ENCODE measurements around the gene TUBGCP6.

Gene TUBGCP6

DNA sequence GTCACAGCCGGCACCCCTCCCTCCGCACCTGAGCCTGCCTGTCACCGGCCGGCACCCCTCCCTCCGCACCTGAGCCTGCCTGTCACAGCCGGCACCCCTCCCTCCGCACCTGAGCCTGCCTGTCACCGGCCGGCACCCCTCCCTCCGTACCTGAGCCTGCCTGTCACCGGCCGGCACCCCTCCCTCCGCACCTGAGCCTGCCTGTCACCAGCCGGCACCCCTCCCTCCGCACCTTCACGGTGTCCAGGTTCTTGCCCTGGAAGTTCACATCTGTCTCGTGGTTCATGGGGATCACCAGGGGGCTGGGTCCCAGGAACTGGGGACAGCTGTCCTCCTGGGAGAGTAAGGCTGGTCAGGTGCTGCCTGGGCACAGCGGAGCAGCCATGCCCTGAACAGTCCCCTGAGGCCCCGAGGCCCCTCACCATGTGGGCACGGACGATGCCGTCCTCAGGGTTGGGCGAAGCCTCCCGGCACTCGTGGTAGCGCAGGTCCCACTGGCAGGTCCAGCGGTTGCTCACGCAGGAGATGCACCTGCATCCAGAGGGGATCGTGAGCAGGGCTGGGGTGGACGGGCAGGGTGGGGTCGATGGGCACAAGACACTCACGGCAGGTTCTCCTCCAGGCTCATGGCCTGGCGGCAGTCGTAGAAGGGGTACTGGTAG is 40.9 kb upstream of the TUBGCP6 start:
- Histone ChIP-seq H3K27me3 (ENCODE audit: control insufficient read depth in 1 of 2, insufficient read depth in 2 of 2, low read length in 2 of 2) (no peaks in the 10 kb centered on the region), H3K27ac (ENCODE audit: low read depth, low read length) (no peak overlapping the region), H3K9me3 (ENCODE audit: low read length) (no peaks in the 10 kb centered on the region), H3K9ac (ENCODE audit: low read length) (no peak overlapping the region), H3K36me3 (ENCODE audit: insufficient read depth, low read length) (peaks cover 60% of the 10 kb centered on the region), H3K4me3 (ENCODE audit: low read depth in 1 of 2, low read length in 2 of 2) (no peak overlapping the region), H3K4me1 (ENCODE audit: insufficient read depth, low read length) (no peaks in the 10 kb centered on the region)

DNA sequence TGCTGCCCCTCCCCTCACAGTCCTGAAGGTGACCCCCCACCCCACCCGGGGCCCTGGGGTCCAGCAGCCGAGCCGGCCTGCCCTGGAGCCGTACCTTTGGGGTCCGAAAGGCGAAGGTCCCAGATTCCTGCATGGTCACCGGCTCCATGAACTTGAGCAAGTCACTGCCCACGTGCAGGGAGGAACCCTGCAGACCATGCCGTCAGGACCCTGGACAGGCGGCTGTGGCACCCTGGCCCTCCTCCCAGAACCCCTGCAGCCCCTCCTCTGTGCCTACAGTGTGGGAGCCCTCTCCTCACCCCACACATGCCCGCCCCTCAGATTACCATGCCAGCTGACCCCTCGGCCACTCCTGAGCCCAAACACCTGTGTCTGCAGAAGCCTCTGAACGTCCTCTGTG is 39.7 kb upstream of the TUBGCP6 start:
- Histone ChIP-seq H3K4me1 (ENCODE audit: insufficient read depth, low read length) (no peaks in the 10 kb centered on the region), H3K36me3 (ENCODE audit: insufficient read depth, low read length) (peaks cover 61% of the 10 kb centered on the region), H3K9ac (ENCODE audit: low read length) (no peak overlapping the region), H3K4me3 (ENCODE audit: low read depth in 1 of 2, low read length in 2 of 2) (no peak overlapping the region), H3K27ac (ENCODE audit: low read depth, low read length) (no peak overlapping the region), H3K9me3 (ENCODE audit: low read length) (no peaks in the 10 kb centered on the region), H3K27me3 (ENCODE audit: control insufficient read depth in 1 of 2, insufficient read depth in 2 of 2, low read length in 2 of 2) (no peaks in the 10 kb centered on the region)

- Histone ChIP-seq H3K27ac (ENCODE audit: low read depth, low read length) (no peak overlapping the region), H3K4me3 (ENCODE audit: low read depth in 1 of 2, low read length in 2 of 2) (no peak overlapping the region)
Observed at GRCh38 chr22:50283821-50284220, 39.0 kb upstream of the TUBGCP6 start.

DNA sequence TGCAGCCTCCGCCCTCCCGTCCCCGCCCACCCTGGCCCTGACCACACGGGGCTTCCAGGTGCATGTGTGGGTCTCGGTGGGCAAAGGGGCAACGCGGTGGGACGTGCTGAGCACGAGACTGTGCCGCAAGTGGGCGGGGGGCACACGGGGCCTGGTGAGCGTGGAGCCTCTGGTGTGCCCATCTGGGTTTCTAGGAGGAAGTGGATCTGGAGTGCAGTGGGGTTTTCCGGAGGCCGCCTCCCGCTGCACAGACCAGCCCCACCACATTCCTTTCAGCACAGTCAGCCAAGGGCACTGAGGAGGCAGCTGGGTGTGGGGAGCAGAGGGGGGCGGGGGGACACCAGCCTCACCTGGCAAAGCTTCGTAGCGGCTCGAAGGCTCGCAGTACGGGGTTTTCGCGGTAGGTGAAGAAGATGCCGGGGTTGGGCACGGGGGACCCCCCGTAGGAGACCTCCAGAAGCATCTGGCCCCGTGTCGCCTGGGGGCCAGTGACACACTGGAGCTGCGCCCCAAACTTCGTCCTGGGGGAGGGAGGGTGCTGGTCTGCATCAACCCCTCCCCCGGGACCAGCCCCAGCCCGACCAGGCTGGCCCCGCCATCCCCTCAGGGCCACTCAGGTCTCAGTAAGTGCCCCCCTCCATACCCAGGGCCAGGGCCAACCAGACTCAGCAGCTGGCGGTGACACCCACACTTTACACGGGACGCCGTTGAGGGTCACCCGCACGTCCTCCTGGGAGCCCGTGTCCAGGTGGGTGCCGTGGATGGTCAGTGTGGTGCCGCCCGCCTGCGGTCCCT is 37.7 kb upstream of the TUBGCP6 start:
- Histone ChIP-seq H3K36me3 (ENCODE audit: insufficient read depth, low read length) (peaks cover 64% of the 10 kb centered on the region), H3K4me1 (ENCODE audit: insufficient read depth, low read length) (no peaks in the 10 kb centered on the region), H3K4me3 (ENCODE audit: low read depth in 1 of 2, low read length in 2 of 2) (no peak overlapping the region), H3K9me3 (ENCODE audit: low read length) (no peaks in the 10 kb centered on the region), H3K27ac (ENCODE audit: low read depth, low read length) (peak overlapping the region; percentile 49), H3K27me3 (ENCODE audit: control insufficient read depth in 1 of 2, insufficient read depth in 2 of 2, low read length in 2 of 2) (no peaks in the 10 kb centered on the region), H3K9ac (ENCODE audit: low read length) (no peak overlapping the region)

More at GRCh38 chr22:50283821-50284220, 39.0 kb upstream of the TUBGCP6 start:
- peaks cover 61% of the 10 kb centered on the region for H3K36me3 ChIP-seq (ENCODE audit: insufficient read depth, low read length)
- no peaks in the 10 kb centered on the region for H3K9me3 ChIP-seq (ENCODE audit: low read length)
- no peak overlapping the region for H3K9ac ChIP-seq (ENCODE audit: low read length)
- H3K27me3 ChIP-seq (ENCODE audit: control insufficient read depth in 1 of 2, insufficient read depth in 2 of 2, low read length in 2 of 2), result no peaks in the 10 kb centered on the region
- H3K4me1 ChIP-seq (ENCODE audit: insufficient read depth, low read length), result no peaks in the 10 kb centered on the region

GRCh38 chr22:50281957-50282356 is 37.1 kb upstream of the TUBGCP6 start:
- H3K4me1 ChIP-seq (ENCODE audit: insufficient read depth, low read length), result no peaks in the 10 kb centered on the region
- no peak overlapping the region for H3K27ac ChIP-seq (ENCODE audit: low read depth, low read length)
- H3K36me3 ChIP-seq (ENCODE audit: insufficient read depth, low read length), result peaks cover 61% of the 10 kb centered on the region
- H3K9ac ChIP-seq (ENCODE audit: low read length), result no peak overlapping the region
- H3K4me3 ChIP-seq (ENCODE audit: low read depth in 1 of 2, low read length in 2 of 2), result no peak overlapping the region
- no peaks in the 10 kb centered on the region for H3K9me3 ChIP-seq (ENCODE audit: low read length)
- H3K27me3 ChIP-seq (ENCODE audit: control insufficient read depth in 1 of 2, insufficient read depth in 2 of 2, low read length in 2 of 2), result no peaks in the 10 kb centered on the region

DNA sequence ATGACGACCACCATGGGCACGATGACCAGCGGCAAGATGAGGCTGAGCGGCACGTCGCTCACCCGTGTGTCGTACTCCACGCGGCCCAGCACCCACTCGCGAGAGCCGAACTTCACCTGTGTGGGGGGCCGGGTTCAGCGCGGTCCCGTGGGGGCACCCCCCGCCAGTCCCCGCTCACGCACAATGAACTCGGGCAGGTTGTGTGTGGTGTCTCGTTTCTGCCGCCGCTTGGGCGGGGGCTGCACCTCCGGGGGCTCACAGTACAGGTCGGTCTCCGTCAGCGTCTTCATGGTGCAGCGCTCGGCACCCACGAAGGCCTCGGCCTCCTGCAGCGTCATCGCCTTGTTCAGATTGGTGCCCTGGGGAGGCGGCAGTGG is 36.5 kb upstream of the TUBGCP6 start:
- H3K4me3 ChIP-seq (ENCODE audit: low read depth in 1 of 2, low read length in 2 of 2), result no peak overlapping the region
- H3K27me3 ChIP-seq (ENCODE audit: control insufficient read depth in 1 of 2, insufficient read depth in 2 of 2, low read length in 2 of 2), result no peaks in the 10 kb centered on the region
- peaks cover 60% of the 10 kb centered on the region for H3K36me3 ChIP-seq (ENCODE audit: insufficient read depth, low read length)
- H3K27ac ChIP-seq (ENCODE audit: low read depth, low read length), result no peak overlapping the region
- H3K9ac ChIP-seq (ENCODE audit: low read length), result no peak overlapping the region
- H3K9me3 ChIP-seq (ENCODE audit: low read length), result no peaks in the 10 kb centered on the region
- H3K4me1 ChIP-seq (ENCODE audit: insufficient read depth, low read length), result no peaks in the 10 kb centered on the region

GRCh38 chr22:50280708-50281383 is 36.0 kb upstream of the TUBGCP6 start:
- Histone ChIP-seq H3K9ac (ENCODE audit: low read length) (no peak overlapping the region), H3K36me3 (ENCODE audit: insufficient read depth, low read length) (peaks cover 58% of the 10 kb centered on the region), H3K4me1 (ENCODE audit: insufficient read depth, low read length) (no peaks in the 10 kb centered on the region), H3K27me3 (ENCODE audit: control insufficient read depth in 1 of 2, insufficient read depth in 2 of 2, low read length in 2 of 2) (no peaks in the 10 kb centered on the region), H3K27ac (ENCODE audit: low read depth, low read length) (no peak overlapping the region), H3K4me3 (ENCODE audit: low read depth in 1 of 2, low read length in 2 of 2) (no peak overlapping the region), H3K9me3 (ENCODE audit: low read length) (no peaks in the 10 kb centered on the region)

GRCh38 chr22:50280022-50280707 is 35.3 kb upstream of the TUBGCP6 start:
- no peak overlapping the region for H3K9ac ChIP-seq (ENCODE audit: low read length)
- H3K4me1 ChIP-seq (ENCODE audit: insufficient read depth, low read length), result no peaks in the 10 kb centered on the region
- no peaks in the 10 kb centered on the region for H3K27me3 ChIP-seq (ENCODE audit: control insufficient read depth in 1 of 2, insufficient read depth in 2 of 2, low read length in 2 of 2)
- no peak overlapping the region for H3K27ac ChIP-seq (ENCODE audit: low read depth, low read length)
- H3K9me3 ChIP-seq (ENCODE audit: low read length), result no peaks in the 10 kb centered on the region
- H3K4me3 ChIP-seq (ENCODE audit: low read depth in 1 of 2, low read length in 2 of 2), result no peak overlapping the region
- H3K36me3 ChIP-seq (ENCODE audit: insufficient read depth, low read length), result peaks cover 59% of the 10 kb centered on the region

DNA sequence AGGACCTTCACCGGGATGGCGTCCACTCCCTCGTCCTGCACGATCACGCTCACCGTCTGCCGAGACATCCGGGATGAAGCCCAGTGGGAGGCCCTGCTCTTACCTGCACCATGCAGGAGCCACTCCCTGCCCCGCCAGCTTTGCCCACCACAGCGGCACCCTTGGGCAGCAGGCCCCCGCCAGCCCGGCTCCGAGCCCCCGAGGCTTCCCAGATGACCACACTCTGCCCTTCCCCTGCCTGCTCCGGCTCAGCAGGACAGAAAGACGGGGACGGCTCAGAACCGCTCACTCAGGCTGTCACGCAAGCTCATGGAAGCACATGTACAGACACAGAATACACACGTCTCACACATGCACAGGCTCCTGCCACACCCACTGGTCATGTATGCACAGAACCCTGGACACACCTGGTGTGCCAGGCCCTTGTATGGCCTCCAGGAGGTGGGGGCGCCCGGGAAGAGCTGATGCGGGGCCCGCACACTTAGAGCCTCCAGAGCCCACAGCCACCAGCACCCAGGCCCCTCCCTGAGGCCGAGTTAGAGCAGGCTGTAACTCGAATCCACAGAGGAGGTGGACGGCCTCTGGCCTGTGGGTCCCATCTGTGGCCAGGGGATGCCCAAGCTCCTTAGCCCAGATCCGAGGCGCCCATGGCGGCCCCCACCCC is 34.3 kb upstream of the TUBGCP6 start:
- H3K36me3 ChIP-seq (ENCODE audit: insufficient read depth, low read length), result peaks cover 55% of the 10 kb centered on the region
- no peak overlapping the region for H3K9ac ChIP-seq (ENCODE audit: low read length)
- no peak overlapping the region for H3K4me3 ChIP-seq (ENCODE audit: low read depth in 1 of 2, low read length in 2 of 2)
- no peak overlapping the region for H3K27ac ChIP-seq (ENCODE audit: low read depth, low read length)
- H3K9me3 ChIP-seq (ENCODE audit: low read length), result no peaks in the 10 kb centered on the region
- H3K4me1 ChIP-seq (ENCODE audit: insufficient read depth, low read length), result no peaks in the 10 kb centered on the region
- H3K27me3 ChIP-seq (ENCODE audit: control insufficient read depth in 1 of 2, insufficient read depth in 2 of 2, low read length in 2 of 2), result no peaks in the 10 kb centered on the region

- no peak overlapping the region for H3K4me3 ChIP-seq (ENCODE audit: low read depth in 1 of 2, low read length in 2 of 2)
- no peaks in the 10 kb centered on the region for H3K4me1 ChIP-seq (ENCODE audit: insufficient read depth, low read length)
- peaks cover 54% of the 10 kb centered on the region for H3K36me3 ChIP-seq (ENCODE audit: insufficient read depth, low read length)
- no peaks in the 10 kb centered on the region for H3K27me3 ChIP-seq (ENCODE audit: control insufficient read depth in 1 of 2, insufficient read depth in 2 of 2, low read length in 2 of 2)
- no peak overlapping the region for H3K9ac ChIP-seq (ENCODE audit: low read length)
- no peaks in the 10 kb centered on the region for H3K9me3 ChIP-seq (ENCODE audit: low read length)
- no peak overlapping the region for H3K27ac ChIP-seq (ENCODE audit: low read depth, low read length)
Observed at GRCh38 chr22:50278461-50278860, 33.6 kb upstream of the TUBGCP6 start.

- Histone ChIP-seq H3K4me3 (ENCODE audit: low read depth in 1 of 2, low read length in 2 of 2) (no peak overlapping the region), H3K36me3 (ENCODE audit: insufficient read depth, low read length) (peaks cover 54% of the 10 kb centered on the region), H3K27me3 (ENCODE audit: control insufficient read depth in 1 of 2, insufficient read depth in 2 of 2, low read length in 2 of 2) (no peaks in the 10 kb centered on the region), H3K9ac (ENCODE audit: low read length) (no peak overlapping the region), H3K27ac (ENCODE audit: low read depth, low read length) (no peak overlapping the region), H3K4me1 (ENCODE audit: insufficient read depth, low read length) (no peaks in the 10 kb centered on the region), H3K9me3 (ENCODE audit: low read length) (no peaks in the 10 kb centered on the region)
Observed at GRCh38 chr22:50277761-50278160, 32.9 kb upstream of the TUBGCP6 start.
